Inflammatory macrophage treated with lipopolysaccharide for 4 hours (primary cell): ENCODE data around the gene FFAR4.

Experiments used
- DNase-seq: peaks from one replicate; pipeline ENCODE4 v3.0.0-alpha.2; 2020

Gene FFAR4

GRCh38 chr10:93573051-93573909 is 6.8 kb downstream of the FFAR4 start:
- peak; percentile 77 for DNase-seq

- no peak for DNase-seq
These were observed 7.5 kb downstream of the FFAR4 start for GRCh38 chr10:93573924-93574323.

- no peak for DNase-seq
These were observed 10.4 kb downstream of the FFAR4 start for GRCh38 chr10:93576888-93577287.

GRCh38 chr10:93577565-93577964 is 11.1 kb downstream of the FFAR4 start:
- DNase-seq, result no peak

- no peak for DNase-seq
These were observed 12.6 kb downstream of the FFAR4 start for GRCh38 chr10:93579089-93579488.

- no peak for DNase-seq
These were observed 13.7 kb downstream of the FFAR4 start for GRCh38 chr10:93579985-93580711.

GRCh38 chr10:93580828-93581227 is 14.4 kb downstream of the FFAR4 start:
- no peak for DNase-seq

- no peak for DNase-seq
These were observed 18.0 kb downstream of the FFAR4 start for GRCh38 chr10:93584445-93584844.

GRCh38 chr10:93589648-93590562 is 23.4 kb downstream of the FFAR4 start:
- DNase-seq, result no peak

- DNase-seq, result no peak
These were observed 24.2 kb downstream of the FFAR4 start for GRCh38 chr10:93590638-93591037.

GRCh38 chr10:93591065-93591808 is 24.8 kb downstream of the FFAR4 start:
- DNase-seq, result peak; percentile 47

- no peak for DNase-seq
These were observed 26.8 kb downstream of the FFAR4 start for GRCh38 chr10:93593254-93593653.

GRCh38 chr10:93593749-93594148 is 27.3 kb downstream of the FFAR4 start:
- no peak for DNase-seq

GRCh38 chr10:93594518-93594917 is 28.1 kb downstream of the FFAR4 start:
- no peak for DNase-seq

- no peak for DNase-seq
These were observed 29.1 kb downstream of the FFAR4 start for GRCh38 chr10:93595378-93596161.

GRCh38 chr10:93596539-93596938 is 30.1 kb downstream of the FFAR4 start:
- no peak for DNase-seq

GRCh38 chr10:93597075-93597599 is 30.7 kb downstream of the FFAR4 start:
- no peak for DNase-seq

GRCh38 chr10:93598157-93598556 is 31.7 kb downstream of the FFAR4 start:
- peak; percentile 44 for DNase-seq

- DNase-seq, result no peak
These were observed 32.9 kb downstream of the FFAR4 start for GRCh38 chr10:93599335-93599734.

GRCh38 chr10:93599778-93600177 is 33.3 kb downstream of the FFAR4 start:
- DNase-seq, result no peak

- peak; percentile 12 for DNase-seq
These were observed 34.1 kb downstream of the FFAR4 start for GRCh38 chr10:93600446-93601145.
